Neural cell (in vitro differentiated cells): ENCODE results near the gene GNG13.

Experiments used
- CTCF ChIP-seq: fragments of 450-650 bp; IDR thresholded peaks from 2 replicates; pipeline ENCODE4 v1.5.1; 2014; ENCODE audit warnings: antibody characterized with exemption, mild to moderate bottlenecking, moderate library complexity; ENCODE audit not compliant: poor library complexity, severe bottlenecking
- EP300 ChIP-seq: fragments of 450-650 bp; conservative IDR thresholded peaks from 2 replicates; pipeline ENCODE4 v1.6.1; 2014; ENCODE audit warnings: antibody characterized with exemption, mild to moderate bottlenecking, moderate library complexity; ENCODE audit not compliant: poor library complexity, severe bottlenecking
- EZH2 ChIP-seq: fragments of 200-600, 300-800 bp; shearing (Covaris generic), sonication (generic); IDR thresholded peaks from 2 replicates; pipeline ENCODE4 v1.6.1; 2014; ENCODE audit warnings: antibody characterized with exemption, low read length, borderline replicate concordance, mild to moderate bottlenecking; ENCODE audit not compliant: insufficient read depth, poor library complexity, severe bottlenecking
- MXI1 ChIP-seq: fragments of 450-650 bp; conservative IDR thresholded peaks from 2 replicates; pipeline ENCODE4 v1.6.1; 2014; ENCODE audit warnings: antibody characterized with exemption, mild to moderate bottlenecking; ENCODE audit not compliant: poor library complexity, severe bottlenecking
- POLR2AphosphoS5 ChIP-seq: IDR thresholded peaks from 2 replicates; pipeline ENCODE4 v1.6.1; 2012
- RAD21 ChIP-seq: fragments of 450-650 bp; conservative IDR thresholded peaks from 2 replicates; pipeline ENCODE4 v1.6.1; 2014; ENCODE audit warnings: antibody characterized with exemption, mild to moderate bottlenecking, moderate library complexity
- SMC3 ChIP-seq: fragments of 450-650 bp; conservative IDR thresholded peaks from 2 replicates; pipeline ENCODE4 v1.6.1; 2014; ENCODE audit warnings: antibody characterized with exemption, mild to moderate bottlenecking, moderate library complexity; ENCODE audit not compliant: poor library complexity
- TAF1 ChIP-seq: IDR thresholded peaks from 2 replicates; pipeline ENCODE4 v1.6.1; 2012; ENCODE audit warnings: low read depth
- TF ChIP-seq, protein P1 (sequence below): IDR thresholded peaks from 2 replicates; pipeline ENCODE4 v1.6.1; 2012; ENCODE audit warnings: borderline replicate concordance

DNA sequence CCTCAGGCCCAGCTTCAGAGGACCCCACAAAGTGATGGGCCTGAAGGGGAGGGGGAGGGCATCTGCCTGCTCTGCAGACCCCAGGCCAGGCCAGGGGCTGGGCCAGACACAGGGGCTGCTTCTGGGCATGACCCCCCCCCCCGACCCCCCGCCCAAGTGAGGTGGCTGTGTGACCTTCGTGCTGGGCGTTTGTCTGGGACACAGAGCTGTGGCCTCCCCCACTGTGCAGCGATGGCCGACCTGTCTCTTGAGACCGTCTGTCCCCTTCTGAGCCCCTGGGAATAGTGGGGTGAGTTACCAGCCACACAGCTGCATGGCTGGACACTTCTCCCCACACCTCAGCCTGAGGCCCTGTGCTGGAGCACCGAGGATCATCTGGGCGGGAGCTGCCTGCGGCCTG, 34.8 kb upstream of the GNG13 start:
- TF ChIP-seq EP300 (no peak), CTCF (no peak), RAD21 (no peak), EZH2 (no peak), TAF1 (no peak), SMC3 (no peak), POLR2AphosphoS5 (no peak), MXI1 (no peak)
- TF ChIP-seq, protein P1, sequence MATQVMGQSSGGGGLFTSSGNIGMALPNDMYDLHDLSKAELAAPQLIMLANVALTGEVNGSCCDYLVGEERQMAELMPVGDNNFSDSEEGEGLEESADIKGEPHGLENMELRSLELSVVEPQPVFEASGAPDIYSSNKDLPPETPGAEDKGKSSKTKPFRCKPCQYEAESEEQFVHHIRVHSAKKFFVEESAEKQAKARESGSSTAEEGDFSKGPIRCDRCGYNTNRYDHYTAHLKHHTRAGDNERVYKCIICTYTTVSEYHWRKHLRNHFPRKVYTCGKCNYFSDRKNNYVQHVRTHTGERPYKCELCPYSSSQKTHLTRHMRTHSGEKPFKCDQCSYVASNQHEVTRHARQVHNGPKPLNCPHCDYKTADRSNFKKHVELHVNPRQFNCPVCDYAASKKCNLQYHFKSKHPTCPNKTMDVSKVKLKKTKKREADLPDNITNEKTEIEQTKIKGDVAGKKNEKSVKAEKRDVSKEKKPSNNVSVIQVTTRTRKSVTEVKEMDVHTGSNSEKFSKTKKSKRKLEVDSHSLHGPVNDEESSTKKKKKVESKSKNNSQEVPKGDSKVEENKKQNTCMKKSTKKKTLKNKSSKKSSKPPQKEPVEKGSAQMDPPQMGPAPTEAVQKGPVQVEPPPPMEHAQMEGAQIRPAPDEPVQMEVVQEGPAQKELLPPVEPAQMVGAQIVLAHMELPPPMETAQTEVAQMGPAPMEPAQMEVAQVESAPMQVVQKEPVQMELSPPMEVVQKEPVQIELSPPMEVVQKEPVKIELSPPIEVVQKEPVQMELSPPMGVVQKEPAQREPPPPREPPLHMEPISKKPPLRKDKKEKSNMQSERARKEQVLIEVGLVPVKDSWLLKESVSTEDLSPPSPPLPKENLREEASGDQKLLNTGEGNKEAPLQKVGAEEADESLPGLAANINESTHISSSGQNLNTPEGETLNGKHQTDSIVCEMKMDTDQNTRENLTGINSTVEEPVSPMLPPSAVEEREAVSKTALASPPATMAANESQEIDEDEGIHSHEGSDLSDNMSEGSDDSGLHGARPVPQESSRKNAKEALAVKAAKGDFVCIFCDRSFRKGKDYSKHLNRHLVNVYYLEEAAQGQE, result no peak
